SK-N-SH (cell line): ENCODE data around the gene DEFB118.

Experiments
- EZH2phosphoT487 ChIP-seq: fragments of 200-600 bp; sonication (generic); IDR thresholded peaks from 2 replicates; pipeline ENCODE4 v1.6.1; 2017; ENCODE audit warnings: low read depth, mixed run types, mild to moderate bottlenecking, antibody characterized with exemption, moderate library complexity, borderline replicate concordance
- FOXM1 ChIP-seq: IDR thresholded peaks from 2 replicates; pipeline ENCODE4 v1.4.0; 2012; ENCODE audit warnings: low read depth, mild to moderate bottlenecking
- GATA2 ChIP-seq: sonication (generic); formaldehyde crosslinking; IDR thresholded peaks from 2 replicates; pipeline ENCODE4 v1.5.0; 2020; ENCODE audit warnings: mild to moderate bottlenecking, missing genetic modification reagents
- MEF2A ChIP-seq: IDR thresholded peaks from 2 replicates; pipeline ENCODE4 v1.4.0; 2012; ENCODE audit warnings: low read depth, borderline replicate concordance
- POLR2AphosphoS5 ChIP-seq: IDR thresholded peaks from 2 replicates; pipeline ENCODE4 v1.6.1; 2012; ENCODE audit warnings: low read depth, low read length
- RCOR1 ChIP-seq: fragments of 150-350 bp; IDR thresholded peaks from 2 replicates; pipeline ENCODE4 v1.6.1; 2017; ENCODE audit warnings: antibody characterized with exemption, low read length
- RFX5 ChIP-seq: IDR thresholded peaks from 2 replicates; pipeline ENCODE4 v1.6.1; 2012; ENCODE audit warnings: mild to moderate bottlenecking, improper control_type of control experiment, low read length
- SMC3 ChIP-seq: IDR thresholded peaks from 2 replicates; pipeline ENCODE4 v1.6.1; 2012; ENCODE audit warnings: low read depth, low read length, improper control_type of control experiment
- TAF1 ChIP-seq: IDR thresholded peaks from 2 replicates; pipeline ENCODE4 v1.6.1; 2012; ENCODE audit warnings: low read depth, mild to moderate bottlenecking, low read length, moderate library complexity, borderline replicate concordance
- TEAD4 ChIP-seq: IDR thresholded peaks from 2 replicates; pipeline ENCODE4 v1.4.0; 2012; ENCODE audit warnings: mild to moderate bottlenecking, borderline replicate concordance; ENCODE audit not compliant: insufficient read depth
- TF ChIP-seq, protein P1 (sequence below): fragments of 200-600 bp; sonication (generic); IDR thresholded peaks from 2 replicates; pipeline ENCODE4 v1.6.1; 2017; ENCODE audit warnings: antibody characterized with exemption, mild to moderate bottlenecking, moderate library complexity
- TF ChIP-seq, protein P2 (sequence below): fragments of 150-350 bp; IDR thresholded peaks from 2 replicates; pipeline ENCODE4 v1.6.1; 2017; ENCODE audit warnings: antibody characterized with exemption, low read length, low read depth, borderline replicate concordance
- TF ChIP-seq, protein P3 (sequence below): IDR thresholded peaks from 2 replicates; pipeline ENCODE4 v1.6.1; 2012; ENCODE audit warnings: mild to moderate bottlenecking, low read depth, low read length, moderate library complexity
- TF ChIP-seq, protein P4 (sequence below): fragments of 150-350 bp; IDR thresholded peaks from 2 replicates; pipeline ENCODE4 v1.6.1; 2016; ENCODE audit warnings: mild to moderate bottlenecking, low read depth, low read length

DNA sequence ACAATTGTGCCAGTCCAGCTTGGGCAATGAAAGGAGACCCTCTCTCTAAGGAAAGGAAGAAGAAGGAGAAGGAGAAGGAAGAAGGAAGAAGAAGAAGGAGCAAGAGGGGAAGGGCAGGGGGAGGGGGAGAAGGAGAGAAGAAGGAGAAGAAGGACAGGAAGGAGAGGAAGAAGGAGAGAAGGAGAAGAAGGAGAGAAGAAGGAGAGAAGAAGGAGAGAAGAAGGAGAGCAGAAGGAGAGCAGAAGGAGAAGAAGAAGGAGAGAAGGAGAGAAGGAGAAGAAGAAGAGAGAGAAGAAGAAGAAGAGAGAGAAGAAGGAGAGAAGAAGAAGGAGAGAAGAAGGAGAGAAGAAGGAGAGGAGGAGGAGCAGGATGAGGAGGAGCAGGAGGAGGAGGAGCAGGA lies 37.5 kb upstream of the DEFB118 start:
- TF ChIP-seq, protein P1, sequence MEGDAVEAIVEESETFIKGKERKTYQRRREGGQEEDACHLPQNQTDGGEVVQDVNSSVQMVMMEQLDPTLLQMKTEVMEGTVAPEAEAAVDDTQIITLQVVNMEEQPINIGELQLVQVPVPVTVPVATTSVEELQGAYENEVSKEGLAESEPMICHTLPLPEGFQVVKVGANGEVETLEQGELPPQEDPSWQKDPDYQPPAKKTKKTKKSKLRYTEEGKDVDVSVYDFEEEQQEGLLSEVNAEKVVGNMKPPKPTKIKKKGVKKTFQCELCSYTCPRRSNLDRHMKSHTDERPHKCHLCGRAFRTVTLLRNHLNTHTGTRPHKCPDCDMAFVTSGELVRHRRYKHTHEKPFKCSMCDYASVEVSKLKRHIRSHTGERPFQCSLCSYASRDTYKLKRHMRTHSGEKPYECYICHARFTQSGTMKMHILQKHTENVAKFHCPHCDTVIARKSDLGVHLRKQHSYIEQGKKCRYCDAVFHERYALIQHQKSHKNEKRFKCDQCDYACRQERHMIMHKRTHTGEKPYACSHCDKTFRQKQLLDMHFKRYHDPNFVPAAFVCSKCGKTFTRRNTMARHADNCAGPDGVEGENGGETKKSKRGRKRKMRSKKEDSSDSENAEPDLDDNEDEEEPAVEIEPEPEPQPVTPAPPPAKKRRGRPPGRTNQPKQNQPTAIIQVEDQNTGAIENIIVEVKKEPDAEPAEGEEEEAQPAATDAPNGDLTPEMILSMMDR, result no peak
- no peak for TF ChIP-seq EZH2phosphoT487
- TF ChIP-seq POLR2AphosphoS5, result no peak
- no peak for TF ChIP-seq FOXM1
- no peak for TF ChIP-seq RCOR1
- no peak for TF ChIP-seq TAF1
- no peak for TF ChIP-seq TEAD4
- TF ChIP-seq RFX5, result no peak
- TF ChIP-seq, protein P2, sequence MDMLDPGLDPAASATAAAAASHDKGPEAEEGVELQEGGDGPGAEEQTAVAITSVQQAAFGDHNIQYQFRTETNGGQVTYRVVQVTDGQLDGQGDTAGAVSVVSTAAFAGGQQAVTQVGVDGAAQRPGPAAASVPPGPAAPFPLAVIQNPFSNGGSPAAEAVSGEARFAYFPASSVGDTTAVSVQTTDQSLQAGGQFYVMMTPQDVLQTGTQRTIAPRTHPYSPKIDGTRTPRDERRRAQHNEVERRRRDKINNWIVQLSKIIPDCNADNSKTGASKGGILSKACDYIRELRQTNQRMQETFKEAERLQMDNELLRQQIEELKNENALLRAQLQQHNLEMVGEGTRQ, result no peak
- TF ChIP-seq SMC3, result no peak
- no peak for TF ChIP-seq MEF2A
- TF ChIP-seq, protein P3, sequence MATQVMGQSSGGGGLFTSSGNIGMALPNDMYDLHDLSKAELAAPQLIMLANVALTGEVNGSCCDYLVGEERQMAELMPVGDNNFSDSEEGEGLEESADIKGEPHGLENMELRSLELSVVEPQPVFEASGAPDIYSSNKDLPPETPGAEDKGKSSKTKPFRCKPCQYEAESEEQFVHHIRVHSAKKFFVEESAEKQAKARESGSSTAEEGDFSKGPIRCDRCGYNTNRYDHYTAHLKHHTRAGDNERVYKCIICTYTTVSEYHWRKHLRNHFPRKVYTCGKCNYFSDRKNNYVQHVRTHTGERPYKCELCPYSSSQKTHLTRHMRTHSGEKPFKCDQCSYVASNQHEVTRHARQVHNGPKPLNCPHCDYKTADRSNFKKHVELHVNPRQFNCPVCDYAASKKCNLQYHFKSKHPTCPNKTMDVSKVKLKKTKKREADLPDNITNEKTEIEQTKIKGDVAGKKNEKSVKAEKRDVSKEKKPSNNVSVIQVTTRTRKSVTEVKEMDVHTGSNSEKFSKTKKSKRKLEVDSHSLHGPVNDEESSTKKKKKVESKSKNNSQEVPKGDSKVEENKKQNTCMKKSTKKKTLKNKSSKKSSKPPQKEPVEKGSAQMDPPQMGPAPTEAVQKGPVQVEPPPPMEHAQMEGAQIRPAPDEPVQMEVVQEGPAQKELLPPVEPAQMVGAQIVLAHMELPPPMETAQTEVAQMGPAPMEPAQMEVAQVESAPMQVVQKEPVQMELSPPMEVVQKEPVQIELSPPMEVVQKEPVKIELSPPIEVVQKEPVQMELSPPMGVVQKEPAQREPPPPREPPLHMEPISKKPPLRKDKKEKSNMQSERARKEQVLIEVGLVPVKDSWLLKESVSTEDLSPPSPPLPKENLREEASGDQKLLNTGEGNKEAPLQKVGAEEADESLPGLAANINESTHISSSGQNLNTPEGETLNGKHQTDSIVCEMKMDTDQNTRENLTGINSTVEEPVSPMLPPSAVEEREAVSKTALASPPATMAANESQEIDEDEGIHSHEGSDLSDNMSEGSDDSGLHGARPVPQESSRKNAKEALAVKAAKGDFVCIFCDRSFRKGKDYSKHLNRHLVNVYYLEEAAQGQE, result no peak
- TF ChIP-seq, protein P4, sequence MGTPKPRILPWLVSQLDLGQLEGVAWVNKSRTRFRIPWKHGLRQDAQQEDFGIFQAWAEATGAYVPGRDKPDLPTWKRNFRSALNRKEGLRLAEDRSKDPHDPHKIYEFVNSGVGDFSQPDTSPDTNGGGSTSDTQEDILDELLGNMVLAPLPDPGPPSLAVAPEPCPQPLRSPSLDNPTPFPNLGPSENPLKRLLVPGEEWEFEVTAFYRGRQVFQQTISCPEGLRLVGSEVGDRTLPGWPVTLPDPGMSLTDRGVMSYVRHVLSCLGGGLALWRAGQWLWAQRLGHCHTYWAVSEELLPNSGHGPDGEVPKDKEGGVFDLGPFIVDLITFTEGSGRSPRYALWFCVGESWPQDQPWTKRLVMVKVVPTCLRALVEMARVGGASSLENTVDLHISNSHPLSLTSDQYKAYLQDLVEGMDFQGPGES, result no peak
- no peak for TF ChIP-seq GATA2 (CRISPR knock-in tag)
